ENCODE measurements around the gene TXNL4A.

- TF ChIP-seq POLR2AphosphoS5 (IDR thresholded peaks at IDR 0.05; ENCODE audit: low read depth, low read length) = no peak
- no peak for TF ChIP-seq POLR2A (IDR thresholded peaks at IDR 0.05; ENCODE audit: low read depth, low read length)
Measured at GRCh38 chr18:80026363-80026762, 38.0 kb upstream of the TXNL4A start.
